ENCODE data around the gene MCC. TPM values are rescaled to one million over a fixed set of nuclear protein-coding genes. Genes with fewer than 3 reads are reported as not detected.

Gene MCC
- total RNA-seq = 10 to 100 TPM; 17.1 to 90.7 (median 40.1) TPM

DNA sequence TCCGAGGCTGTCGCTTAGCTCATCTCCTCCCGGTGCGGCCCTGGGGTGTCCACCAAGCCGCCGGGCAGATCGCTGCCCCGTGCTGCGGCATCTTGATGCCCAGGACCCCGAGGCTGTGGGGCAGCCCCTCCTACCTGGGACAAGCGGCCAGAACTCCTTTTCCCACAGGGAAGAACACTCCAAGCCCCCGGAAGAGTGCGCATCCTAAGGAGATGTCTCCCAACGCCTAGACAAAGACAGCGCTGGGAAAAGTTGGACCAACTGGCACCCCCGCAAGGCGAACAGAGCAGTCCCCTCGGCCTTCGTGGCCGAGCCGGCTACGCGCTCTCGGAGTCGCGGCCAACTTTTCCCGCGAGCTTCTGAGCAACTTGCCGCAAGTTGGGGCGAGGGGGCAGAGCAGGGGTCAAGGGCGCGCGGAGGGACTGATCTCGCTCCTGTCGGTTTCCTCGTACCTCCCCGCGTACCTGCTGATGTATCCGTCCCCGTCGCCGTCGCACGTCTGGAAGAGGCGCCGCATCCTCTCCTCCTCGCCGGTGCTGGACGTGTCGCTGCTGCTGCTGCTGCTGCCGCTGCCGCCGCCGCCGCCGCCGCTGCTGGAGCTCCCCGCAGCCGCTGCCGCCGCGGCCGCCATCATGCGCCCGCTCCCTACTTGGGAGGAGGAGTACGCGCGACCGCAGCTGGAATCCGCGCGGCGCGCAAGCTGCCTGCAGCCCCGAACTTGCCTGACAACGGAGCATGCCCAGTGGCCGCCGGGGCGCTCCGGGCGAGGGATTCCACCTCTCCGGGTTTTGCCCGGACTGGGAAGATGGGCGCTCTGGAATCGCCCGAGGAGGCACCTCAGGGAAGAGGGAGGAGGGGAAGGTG is at the start of gene MCC:
Gene MCC (minus strand): TSS at position 673 of the 864 bp plus-strand sequence.
- Histone ChIP-seq H3K36me3 (no peaks in the 10 kb centered on the region), H3K27ac (peak within 1 kb of the TSS in 1 of 2 donors; percentile 18), H3K4me1 (peaks cover 0 to 6% of the 10 kb centered on the region in 2 donors), H3K4me3 (peak within 1 kb of the TSS; percentile 53 to 54), H3K9me3 (no peaks in the 10 kb centered on the region), H3K27me3 (no peaks in the 10 kb centered on the region)
- DNase-seq = peak; percentile 58 to 70
- peak in 1 of 2 donors; percentile 22 for TF ChIP-seq POLR2A (IDR thresholded peaks at IDR 0.05)
- TF ChIP-seq, protein P1, sequence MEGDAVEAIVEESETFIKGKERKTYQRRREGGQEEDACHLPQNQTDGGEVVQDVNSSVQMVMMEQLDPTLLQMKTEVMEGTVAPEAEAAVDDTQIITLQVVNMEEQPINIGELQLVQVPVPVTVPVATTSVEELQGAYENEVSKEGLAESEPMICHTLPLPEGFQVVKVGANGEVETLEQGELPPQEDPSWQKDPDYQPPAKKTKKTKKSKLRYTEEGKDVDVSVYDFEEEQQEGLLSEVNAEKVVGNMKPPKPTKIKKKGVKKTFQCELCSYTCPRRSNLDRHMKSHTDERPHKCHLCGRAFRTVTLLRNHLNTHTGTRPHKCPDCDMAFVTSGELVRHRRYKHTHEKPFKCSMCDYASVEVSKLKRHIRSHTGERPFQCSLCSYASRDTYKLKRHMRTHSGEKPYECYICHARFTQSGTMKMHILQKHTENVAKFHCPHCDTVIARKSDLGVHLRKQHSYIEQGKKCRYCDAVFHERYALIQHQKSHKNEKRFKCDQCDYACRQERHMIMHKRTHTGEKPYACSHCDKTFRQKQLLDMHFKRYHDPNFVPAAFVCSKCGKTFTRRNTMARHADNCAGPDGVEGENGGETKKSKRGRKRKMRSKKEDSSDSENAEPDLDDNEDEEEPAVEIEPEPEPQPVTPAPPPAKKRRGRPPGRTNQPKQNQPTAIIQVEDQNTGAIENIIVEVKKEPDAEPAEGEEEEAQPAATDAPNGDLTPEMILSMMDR (IDR thresholded peaks at IDR 0.05) = no peak
- intact Hi-C loops (cut with DNase I; ENCODE audit: low total_unique reads) = no loop called here

DNA sequence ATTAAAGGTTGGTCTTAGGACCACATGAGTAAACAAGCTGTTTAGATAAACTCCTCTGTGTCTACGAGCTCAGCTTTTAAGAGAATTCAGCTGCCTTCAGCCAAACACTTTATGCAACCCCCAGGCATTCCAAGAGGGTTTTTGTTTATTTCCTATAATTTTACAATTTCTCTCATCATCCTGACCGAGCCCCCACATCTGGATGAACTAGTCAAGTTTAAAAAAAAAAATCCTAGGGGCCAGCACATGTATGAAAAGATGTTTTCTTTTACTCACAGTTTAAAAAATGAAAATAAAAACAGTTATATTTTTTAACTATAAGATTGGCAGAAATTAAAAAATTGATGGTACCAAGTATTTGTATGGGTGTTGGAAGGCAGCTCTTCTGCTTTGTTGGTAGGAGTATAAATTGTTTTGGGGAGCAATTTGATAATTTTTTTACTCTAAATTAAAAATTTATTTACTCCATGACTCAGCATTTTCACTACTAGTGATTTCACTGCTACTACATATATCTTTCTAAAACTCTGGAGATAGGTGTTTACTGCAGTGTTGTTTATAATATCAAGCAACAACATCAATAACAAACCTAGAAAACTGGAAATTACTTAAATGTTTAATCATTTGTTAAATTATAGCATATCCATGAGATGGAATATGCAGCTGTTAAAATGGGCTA is 43.4 kb upstream of the MCC start:
- intact Hi-C loops (cut with DNase I; ENCODE audit: low total_unique reads) = no loop called here
- no peak overlapping the region for H3K27ac ChIP-seq
- no peaks in the 10 kb centered on the region for H3K4me1 ChIP-seq
- TF ChIP-seq, protein P1 (IDR thresholded peaks at IDR 0.05) = no peak
- no peak for TF ChIP-seq POLR2A (IDR thresholded peaks at IDR 0.05)
- H3K36me3 ChIP-seq = no peaks in the 10 kb centered on the region
- H3K27me3 ChIP-seq = no peaks in the 10 kb centered on the region
- H3K9me3 ChIP-seq = no peaks in the 10 kb centered on the region
- no peak for DNase-seq
- H3K4me3 ChIP-seq = no peak overlapping the region

DNA sequence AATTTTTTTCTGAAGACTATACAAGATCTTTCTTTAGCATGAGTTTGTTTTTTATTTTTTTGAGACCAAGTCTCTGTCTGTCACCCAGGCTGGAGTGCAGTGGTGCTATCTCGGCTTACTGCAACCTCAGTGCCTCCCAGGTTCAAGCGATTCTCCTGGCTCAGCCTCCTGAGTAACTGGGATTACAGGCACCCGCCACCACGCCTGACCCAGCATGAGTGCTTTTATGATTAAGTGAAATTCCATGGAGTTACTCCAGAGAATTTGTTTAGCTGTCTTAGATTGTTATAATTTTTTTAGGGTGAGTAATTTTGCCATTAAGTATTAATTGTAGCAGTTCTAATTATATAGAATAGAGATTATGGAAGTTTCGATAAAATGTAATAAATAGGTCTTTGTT is 39.5 kb upstream of the MCC start:
- DNase-seq = no peak
- no peak overlapping the region for H3K4me3 ChIP-seq
- TF ChIP-seq POLR2A (IDR thresholded peaks at IDR 0.05) = no peak
- TF ChIP-seq, protein P1 (IDR thresholded peaks at IDR 0.05) = no peak

DNA sequence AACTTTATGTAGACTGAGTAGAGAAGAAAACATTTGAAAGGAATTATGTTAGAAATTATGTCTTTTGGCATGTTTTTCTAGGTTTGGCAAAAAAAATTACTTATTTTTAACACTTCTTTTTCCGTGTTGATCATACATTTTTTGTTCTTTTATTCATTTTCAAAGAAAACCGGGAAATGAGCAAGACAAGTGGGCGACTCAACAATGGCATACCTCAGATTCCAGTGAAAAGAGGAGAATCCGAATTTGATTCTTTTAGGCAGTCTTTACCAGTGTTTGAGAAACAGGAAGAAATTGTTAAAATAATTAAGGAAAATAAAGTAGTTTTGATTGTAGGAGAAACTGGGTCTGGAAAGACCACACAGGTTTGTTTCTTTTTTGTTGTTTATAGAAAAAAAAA is 38.2 kb upstream of the MCC start:
- Histone ChIP-seq H3K27me3 (no peaks in the 10 kb centered on the region), H3K4me1 (no peaks in the 10 kb centered on the region), H3K9me3 (no peaks in the 10 kb centered on the region), H3K27ac (no peak overlapping the region), H3K36me3 (no peaks in the 10 kb centered on the region), H3K4me3 (no peak overlapping the region)
- DNase-seq = no peak
- TF ChIP-seq, protein P1 (IDR thresholded peaks at IDR 0.05) = no peak
- no peak for TF ChIP-seq POLR2A (IDR thresholded peaks at IDR 0.05)
- intact Hi-C loops (cut with DNase I; ENCODE audit: low total_unique reads) = no loop called here

More for the DNA sequence above, 39.5 kb upstream of the MCC start:
- H3K27me3 ChIP-seq = no peaks in the 10 kb centered on the region
- H3K9me3 ChIP-seq = no peaks in the 10 kb centered on the region
- intact Hi-C loops (cut with DNase I; ENCODE audit: low total_unique reads) = no loop called here
- no peak overlapping the region for H3K27ac ChIP-seq
- no peaks in the 10 kb centered on the region for H3K4me1 ChIP-seq
- H3K36me3 ChIP-seq = no peaks in the 10 kb centered on the region

DNA sequence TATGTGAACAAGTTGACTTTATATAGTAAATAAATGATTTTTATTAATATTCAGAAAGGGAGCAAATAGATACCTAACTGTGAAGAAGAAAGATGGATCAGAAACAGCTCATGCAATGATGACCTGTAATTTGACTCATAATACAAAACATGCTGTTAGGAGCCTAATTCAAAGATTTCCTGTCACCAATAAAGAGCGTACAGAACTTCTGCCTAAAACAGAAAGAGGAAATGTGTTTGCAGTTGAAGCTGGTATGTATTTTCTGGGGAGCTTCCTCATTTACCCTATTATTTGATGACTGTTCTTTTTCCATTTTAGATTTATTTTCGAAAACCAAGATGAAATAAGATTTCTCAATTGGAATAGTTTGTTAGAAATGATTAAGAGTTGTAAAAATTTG is 36.7 kb upstream of the MCC start:
- H3K27me3 ChIP-seq = no peaks in the 10 kb centered on the region
- intact Hi-C loops (cut with DNase I; ENCODE audit: low total_unique reads) = no loop called here
- no peaks in the 10 kb centered on the region for H3K36me3 ChIP-seq
- no peaks in the 10 kb centered on the region for H3K4me1 ChIP-seq
- TF ChIP-seq, protein P1 (IDR thresholded peaks at IDR 0.05) = no peak
- TF ChIP-seq POLR2A (IDR thresholded peaks at IDR 0.05) = no peak
- H3K4me3 ChIP-seq = no peak overlapping the region
- no peak overlapping the region for H3K27ac ChIP-seq
- DNase-seq = no peak
- H3K9me3 ChIP-seq = no peaks in the 10 kb centered on the region

All from uterus (tissue), 4 donors.